ENCODE data around the gene WAC. TPM values are rescaled to one million over a fixed set of nuclear protein-coding genes. Genes with fewer than 3 reads are reported as not detected.

The WAC gene
- total RNA-seq, 2 donors from 2014 or later, result 43.8 to 58.3 TPM

GRCh38 chr10:28560617-28561016 is 27.7 kb downstream of the WAC start:
- Histone ChIP-seq H3K36me3 (replicated peaks in 1 of 2; ENCODE audit: insufficient read depth in 1 of 2, low read depth in 2 of 2) (peaks cover 0 to 5% of the 10 kb centered on the region in 2 donors), H3K27me3 (no peaks in the 10 kb centered on the region), H3K27ac (no peak overlapping the region), H3K4me3 (no peak overlapping the region), H3K4me1 (peaks cover 45% of the 10 kb centered on the region), H3K9me3 (no peaks in the 10 kb centered on the region)
- ATAC-seq (no peak), DNase-seq (no peak)
- WGBS, 2 donors, result 83 to 93% methylated on average over 3 of the region's 3 CpGs
- TF ChIP-seq POLR2A (IDR thresholded peaks at IDR 0.05) (no peak), CTCF (IDR thresholded peaks at IDR 0.05) (no peak)
- intact Hi-C loops (cut with DNase I), result no loop called here

- Histone ChIP-seq H3K27me3 (no peaks in the 10 kb centered on the region), H3K36me3 (replicated peaks in 1 of 2; ENCODE audit: insufficient read depth in 1 of 2, low read depth in 2 of 2) (peaks cover 0 to 5% of the 10 kb centered on the region in 2 donors)
- TF ChIP-seq CTCF (IDR thresholded peaks at IDR 0.05), result no peak
- no peak for TF ChIP-seq POLR2A (IDR thresholded peaks at IDR 0.05)
These were observed 28.6 kb downstream of the WAC start for GRCh38 chr10:28561531-28561930.

GRCh38 chr10:28564905-28565304 is 32.0 kb downstream of the WAC start:
- WGBS, 2 donors, result 19 to 23% methylated on average over 6 of the region's 6 CpGs
- Histone ChIP-seq H3K27ac (no peak overlapping the region), H3K9me3 (no peaks in the 10 kb centered on the region), H3K4me1 (peaks cover 46% of the 10 kb centered on the region), H3K36me3 (replicated peaks in 1 of 2; ENCODE audit: insufficient read depth in 1 of 2, low read depth in 2 of 2) (peaks cover 0 to 5% of the 10 kb centered on the region in 2 donors), H3K27me3 (no peaks in the 10 kb centered on the region), H3K4me3 (no peak overlapping the region)
- TF ChIP-seq CTCF (IDR thresholded peaks at IDR 0.05), result no peak
- no peak for TF ChIP-seq POLR2A (IDR thresholded peaks at IDR 0.05)
- ATAC-seq, result no peak
- intact Hi-C loops (cut with DNase I), result no loop called here
- no peak for DNase-seq

More at GRCh38 chr10:28561531-28561930, 28.6 kb downstream of the WAC start:
- no peak overlapping the region for H3K4me3 ChIP-seq
- H3K27ac ChIP-seq, result no peak overlapping the region
- H3K4me1 ChIP-seq, result peaks cover 52% of the 10 kb centered on the region
- ATAC-seq (no peak), DNase-seq (no peak)
- H3K9me3 ChIP-seq, result no peaks in the 10 kb centered on the region
- intact Hi-C loops (cut with DNase I), result no loop called here
- WGBS, 2 donors, result 90 to 91% methylated on average over 10 of the region's 10 CpGs

- Histone ChIP-seq H3K27ac (no peak overlapping the region), H3K4me3 (no peak overlapping the region), H3K4me1 (peaks cover 57% of the 10 kb centered on the region), H3K36me3 (replicated peaks in 1 of 2; ENCODE audit: insufficient read depth in 1 of 2, low read depth in 2 of 2) (peaks cover 0 to 5% of the 10 kb centered on the region in 2 donors), H3K9me3 (no peaks in the 10 kb centered on the region), H3K27me3 (no peaks in the 10 kb centered on the region)
- intact Hi-C loops (cut with DNase I), result no loop called here
- DNase-seq (no peak), ATAC-seq (no peak)
- TF ChIP-seq POLR2A (IDR thresholded peaks at IDR 0.05), result no peak
- no peak for TF ChIP-seq CTCF (IDR thresholded peaks at IDR 0.05)
- 4 to 35% methylated on average over 1 of the region's 1 CpG for WGBS, 2 donors
These were observed 33.6 kb downstream of the WAC start for GRCh38 chr10:28566458-28567015.

GRCh38 chr10:28569506-28570159 is 36.7 kb downstream of the WAC start:
- no peak overlapping the region for H3K27ac ChIP-seq
- ATAC-seq, result peak; percentile 65

More at GRCh38 chr10:28569506-28570159, 36.7 kb downstream of the WAC start:
- WGBS, 2 donors, result 37 to 70% methylated on average over 3 of the region's 3 CpGs
- Histone ChIP-seq H3K36me3 (replicated peaks in 1 of 2; ENCODE audit: insufficient read depth in 1 of 2, low read depth in 2 of 2) (no peaks in the 10 kb centered on the region), H3K4me3 (no peak overlapping the region), H3K4me1 (peaks cover 49% of the 10 kb centered on the region), H3K27me3 (no peaks in the 10 kb centered on the region), H3K9me3 (no peaks in the 10 kb centered on the region)
- DNase-seq, result no peak
- TF ChIP-seq CTCF (IDR thresholded peaks at IDR 0.05) (no peak), POLR2A (IDR thresholded peaks at IDR 0.05) (no peak)
- intact Hi-C loops (cut with DNase I), result no loop called here

Measured in body of pancreas (tissue), 4 donors.